Activated CD4-positive, alpha-beta T cell treated with anti-CD3 and anti-CD28 coated beads, Interleukin-2, amount 50 U/mL, for 1 hour (primary cell): ENCODE results near the gene GCC2.
A peak's percentile ranks its signal among the peaks of the same experiment; 100 is the strongest.
"Not testable (repeated sequence)": the region's sequence is repeated elsewhere in the genome, so short reads cannot be mapped to it uniquely, and the experiment has no call there.

Source experiments
- DNase-seq: peaks from one replicate; pipeline ENCODE4 v3.0.0-alpha.2; 2020

GCC2 gene

DNA sequence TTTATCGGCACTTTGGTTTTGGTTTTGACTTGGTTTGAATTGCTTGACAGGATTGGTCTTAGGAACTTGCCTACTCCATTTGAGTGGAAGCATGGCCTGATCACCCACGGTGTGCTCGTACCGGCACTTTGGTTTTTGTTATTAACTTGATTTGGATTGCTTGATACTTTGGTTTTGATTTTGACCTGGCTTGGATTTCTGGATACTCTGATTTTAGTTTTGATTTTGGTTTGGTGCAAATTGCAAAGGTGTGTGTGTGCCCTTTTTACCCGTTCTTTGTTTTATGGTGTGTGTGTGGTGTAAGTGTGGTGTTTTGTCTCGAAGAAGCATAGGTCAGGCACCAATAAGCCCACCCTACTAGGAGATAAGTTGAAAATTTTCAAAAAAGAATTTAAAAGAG, 75.7 kb downstream of the GCC2 start:
- DNase-seq = not testable (repeated sequence)

DNA sequence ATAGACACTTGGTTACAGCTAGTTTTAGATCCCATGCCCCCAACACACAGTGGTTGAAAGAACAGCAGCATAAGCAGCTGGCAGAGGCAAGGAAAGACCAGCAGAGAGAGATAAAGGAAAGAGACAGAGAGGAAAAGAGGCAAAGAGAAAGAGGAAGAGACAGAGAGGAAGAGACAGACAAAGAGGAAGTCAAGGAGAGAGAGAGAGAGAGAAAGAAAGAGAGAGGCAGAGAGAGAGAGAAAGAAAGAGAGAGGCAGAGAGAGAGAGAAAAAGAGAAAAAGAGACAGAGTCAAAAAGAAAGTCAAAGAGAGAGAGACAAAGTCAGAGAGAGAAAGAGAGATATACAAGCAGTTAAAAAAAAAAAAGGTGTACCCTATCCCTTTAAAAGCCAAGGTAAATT, 76.3 kb downstream of the GCC2 start:
- not testable (repeated sequence) for DNase-seq

DNA sequence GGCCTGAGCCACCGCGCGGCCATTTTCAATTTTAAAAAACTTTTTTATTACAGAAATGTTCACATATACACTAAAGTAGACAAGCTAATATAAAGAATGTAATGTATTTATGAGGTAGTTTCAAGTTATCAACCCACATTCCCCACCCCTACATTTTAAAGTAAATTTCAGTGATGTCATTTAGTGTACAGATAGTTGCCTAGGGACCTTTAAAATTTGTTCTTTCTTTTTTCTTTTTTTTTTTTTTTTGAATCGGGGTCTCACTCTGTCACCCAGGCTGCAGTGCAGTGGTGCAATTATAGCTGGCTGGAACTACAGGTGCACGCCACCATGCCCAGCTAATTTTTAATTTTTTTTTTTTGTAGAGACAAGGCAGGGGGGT, 82.7 kb downstream of the GCC2 start:
- no peak for DNase-seq

DNA sequence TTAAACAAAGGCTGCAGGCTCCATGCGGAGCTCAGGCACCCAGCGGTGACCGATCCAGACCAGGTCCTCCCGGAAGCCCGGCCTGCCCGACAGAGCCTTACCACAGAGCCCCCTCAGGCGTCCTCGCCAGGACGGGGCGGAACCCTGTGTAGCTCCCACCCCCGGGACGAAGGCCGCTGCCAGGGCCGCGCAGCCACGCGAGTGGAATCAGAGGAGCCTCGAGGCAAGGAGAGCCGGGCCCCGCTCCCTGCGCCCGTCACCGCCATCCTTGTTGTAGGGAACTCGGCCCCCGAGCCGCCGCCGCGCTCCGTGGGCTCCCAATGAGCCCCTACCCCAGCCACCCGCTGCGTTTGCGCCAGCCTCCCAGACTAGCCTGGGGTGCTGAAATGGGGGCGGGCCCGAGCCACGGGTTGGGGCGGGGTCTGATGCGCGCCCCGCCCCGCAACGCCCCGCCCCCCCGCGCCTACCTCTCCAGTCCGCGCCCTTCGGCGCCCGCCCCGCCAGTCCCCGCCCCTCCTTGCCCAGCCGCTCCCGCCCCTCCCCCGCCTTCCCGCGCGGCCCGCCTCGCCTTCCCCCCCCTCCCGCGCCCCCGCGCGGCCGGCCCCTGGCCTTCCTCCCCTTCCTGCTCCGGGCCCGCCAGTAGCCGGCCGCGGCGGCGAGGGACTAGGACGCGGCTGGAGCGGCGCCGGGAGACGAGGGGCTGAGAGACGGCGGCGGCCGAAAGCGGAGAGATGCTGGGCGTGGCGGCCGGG, 85.0 kb downstream of the GCC2 start, which contains the start of gene LIMS1:
Gene LIMS1, plus strand, starts transcription at position 639 of the 752 bp plus-strand sequence. Its CDS starts 93 bp downstream, at position 732.
- peak; percentile 85 for DNase-seq

DNA sequence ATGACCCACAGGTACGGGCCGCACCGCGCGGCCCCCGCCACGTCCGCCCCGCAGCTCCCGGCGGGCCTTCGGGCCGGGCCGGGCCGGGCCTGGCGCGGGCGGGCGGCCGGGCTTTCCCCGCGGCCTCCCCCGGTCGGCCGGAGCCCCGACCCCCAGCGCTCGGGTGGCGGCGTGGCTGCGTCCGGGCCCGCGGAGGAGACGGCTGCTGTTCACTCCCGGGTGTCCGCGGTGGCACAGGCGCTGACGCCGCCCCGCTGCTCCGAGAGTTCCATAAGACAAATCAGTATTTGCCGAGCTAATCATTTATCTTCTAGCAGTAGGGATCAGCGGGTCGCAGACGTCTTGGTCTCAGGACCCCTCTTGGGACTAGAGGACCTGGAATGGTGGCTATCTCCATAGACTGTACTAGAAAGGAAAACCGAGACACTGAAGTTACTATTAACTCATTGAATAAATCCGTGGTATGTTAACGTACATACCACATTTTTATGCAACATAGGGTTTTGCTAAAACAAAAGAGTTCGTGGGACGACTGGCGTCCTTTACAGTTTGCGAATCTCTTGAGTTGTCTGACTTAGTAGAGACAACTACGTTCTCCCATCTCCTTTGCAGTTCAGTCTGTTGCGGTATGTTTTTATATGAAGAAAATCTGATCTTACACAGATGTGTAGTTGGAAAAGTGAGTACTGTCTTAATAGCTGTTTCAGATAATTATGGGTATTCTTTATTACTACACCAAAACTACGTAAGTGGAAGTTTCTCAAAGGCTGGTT, 85.8 kb downstream of the GCC2 start:
- DNase-seq = peak; percentile 32

DNA sequence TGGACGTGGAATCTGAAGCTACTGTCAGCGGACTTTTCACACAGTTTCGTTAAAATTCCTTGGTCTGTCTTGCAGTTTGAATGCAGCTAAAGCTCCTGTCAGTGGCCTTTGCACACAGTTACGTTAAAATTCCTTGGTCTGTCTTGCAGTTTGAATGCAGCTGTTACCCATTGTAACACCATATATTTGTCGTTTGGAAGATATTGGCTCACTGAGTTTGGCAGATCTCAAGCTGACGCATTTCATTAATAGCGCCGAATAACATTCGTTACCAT, 86.3 kb downstream of the GCC2 start:
- no peak for DNase-seq

DNA sequence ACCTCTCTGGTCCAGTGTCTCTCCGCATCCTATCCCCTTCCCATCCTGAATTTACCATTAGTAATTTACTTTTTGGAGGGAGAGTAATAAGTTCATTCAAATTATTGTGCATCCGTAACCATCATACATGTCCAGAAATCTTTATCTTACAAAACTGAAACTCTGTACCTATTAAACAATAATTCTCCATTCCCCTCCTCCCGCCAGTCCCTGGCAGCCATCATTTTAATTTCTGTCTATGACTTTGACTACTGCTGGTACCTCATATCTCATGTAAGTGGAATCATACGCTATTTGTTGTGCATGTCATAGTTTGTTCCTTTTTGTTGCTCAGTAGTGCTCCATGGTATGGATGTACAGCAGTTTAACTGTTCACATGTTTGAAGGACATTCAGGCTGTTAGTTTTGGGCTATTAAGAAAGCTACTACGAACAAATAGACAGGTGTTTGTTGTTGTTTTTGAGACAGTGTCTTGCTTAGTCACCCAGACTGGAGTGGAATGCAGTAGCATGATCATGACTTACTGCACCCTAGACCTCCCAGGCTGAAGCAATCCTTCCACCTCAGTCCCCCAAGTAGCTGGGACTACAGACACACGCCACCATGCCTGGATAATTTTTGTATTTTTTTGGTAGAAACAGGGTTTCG, 87.3 kb downstream of the GCC2 start:
- no peak for DNase-seq

DNA sequence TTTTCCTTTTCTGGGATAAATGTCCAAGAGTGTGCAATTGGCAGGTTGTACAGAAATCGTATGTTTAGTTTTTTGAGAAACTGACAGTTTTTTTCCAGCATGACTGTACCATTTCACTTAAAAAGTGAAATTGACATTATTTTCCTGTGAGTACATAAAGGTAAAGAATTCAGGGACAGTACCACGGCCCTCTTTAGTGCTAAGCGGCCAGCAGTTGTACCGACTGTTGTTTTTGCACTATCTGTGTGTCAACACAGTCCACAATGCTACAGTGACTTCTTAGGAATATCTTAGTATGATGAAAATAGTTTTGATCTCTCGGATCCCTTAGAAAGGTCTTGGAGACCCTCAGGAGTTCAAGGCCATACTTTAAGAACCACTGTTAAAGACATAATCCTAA, 87.9 kb downstream of the GCC2 start:
- DNase-seq = no peak

DNA sequence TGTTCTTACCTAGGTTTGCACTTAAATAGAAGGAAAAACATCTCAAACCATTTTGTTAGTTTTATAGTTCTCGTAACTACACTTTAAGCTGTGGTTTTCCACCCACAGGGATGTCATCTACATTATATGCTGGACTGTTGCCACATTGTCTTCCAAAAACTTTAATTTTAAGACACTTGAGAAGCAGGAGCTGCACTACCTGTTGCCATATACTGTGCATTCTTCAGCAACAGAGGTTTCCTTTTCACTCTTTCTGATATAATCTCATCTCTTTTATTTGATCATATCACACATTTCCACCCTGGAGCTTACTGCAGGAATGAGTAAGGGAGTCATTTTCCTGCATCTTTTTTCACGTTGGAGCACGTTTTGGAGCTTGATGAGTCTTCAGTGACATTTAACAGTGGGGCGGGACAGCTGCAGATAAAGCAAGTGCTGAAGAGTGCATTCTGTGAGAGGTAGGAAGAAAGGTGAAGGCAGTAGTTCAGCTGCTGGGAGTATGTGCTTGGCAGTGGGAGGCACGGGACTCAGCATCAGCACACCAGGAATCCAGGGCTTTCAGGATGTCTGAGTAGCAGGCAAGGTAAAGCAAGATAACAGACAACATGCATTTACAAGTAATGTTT, 89.1 kb downstream of the GCC2 start:
- DNase-seq = no peak

DNA sequence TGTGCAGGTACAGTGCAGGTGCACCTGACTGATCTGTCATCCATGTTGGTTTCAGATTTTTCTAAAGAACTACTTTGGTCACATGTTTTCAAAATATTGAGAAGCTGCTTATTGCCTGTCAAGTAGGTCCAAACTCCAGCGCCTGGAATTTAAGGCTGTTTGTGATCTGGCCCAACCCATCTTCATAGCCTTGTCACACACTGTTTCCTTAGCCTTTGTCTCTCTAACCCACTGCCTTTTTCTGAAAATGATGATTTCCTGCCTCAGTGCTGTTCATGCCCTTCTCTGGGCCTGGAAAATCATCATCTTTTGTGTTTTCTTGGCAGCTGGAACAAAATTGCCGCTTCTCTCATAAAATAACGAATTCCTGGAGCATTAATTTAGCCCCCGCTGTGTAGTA, 92.4 kb downstream of the GCC2 start:
- no peak for DNase-seq

DNA sequence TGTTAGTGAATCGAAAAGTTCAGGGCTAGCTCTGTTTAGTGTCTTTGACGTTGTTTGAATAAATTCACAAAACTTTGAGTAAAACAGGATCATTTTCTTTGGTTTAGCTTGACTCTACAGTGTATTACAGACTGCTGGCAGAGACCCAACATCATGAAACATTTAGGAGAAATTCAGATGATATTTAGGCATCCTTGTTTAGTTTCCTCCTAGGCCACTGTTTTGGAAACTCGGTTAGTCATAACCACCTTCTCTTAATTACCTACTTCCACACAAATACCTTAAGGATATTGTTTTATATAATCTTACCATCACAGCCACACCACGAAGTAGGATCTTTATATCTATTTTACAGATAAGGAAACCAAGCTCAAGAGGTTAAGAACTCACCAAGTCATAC, 93.1 kb downstream of the GCC2 start:
- no peak for DNase-seq

DNA sequence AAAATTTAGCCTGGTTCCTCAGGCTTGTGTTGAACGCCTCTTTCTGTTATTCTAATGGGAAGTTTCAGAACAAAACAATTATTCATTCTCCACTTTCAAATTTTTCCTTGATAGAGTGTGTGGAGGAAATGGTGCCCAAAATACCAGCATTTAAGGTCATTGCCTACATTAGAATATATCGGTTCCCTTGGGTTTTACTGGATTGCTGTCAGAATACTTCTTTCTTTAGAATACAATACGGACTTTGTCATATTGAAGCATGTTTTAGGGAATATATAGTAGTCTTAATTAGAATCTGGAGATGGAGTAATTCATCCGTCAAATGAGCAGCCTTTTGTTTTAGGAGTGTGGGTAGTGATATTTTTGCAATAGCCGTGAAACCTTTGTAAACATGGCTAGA, 98.6 kb downstream of the GCC2 start:
- DNase-seq = no peak

DNA sequence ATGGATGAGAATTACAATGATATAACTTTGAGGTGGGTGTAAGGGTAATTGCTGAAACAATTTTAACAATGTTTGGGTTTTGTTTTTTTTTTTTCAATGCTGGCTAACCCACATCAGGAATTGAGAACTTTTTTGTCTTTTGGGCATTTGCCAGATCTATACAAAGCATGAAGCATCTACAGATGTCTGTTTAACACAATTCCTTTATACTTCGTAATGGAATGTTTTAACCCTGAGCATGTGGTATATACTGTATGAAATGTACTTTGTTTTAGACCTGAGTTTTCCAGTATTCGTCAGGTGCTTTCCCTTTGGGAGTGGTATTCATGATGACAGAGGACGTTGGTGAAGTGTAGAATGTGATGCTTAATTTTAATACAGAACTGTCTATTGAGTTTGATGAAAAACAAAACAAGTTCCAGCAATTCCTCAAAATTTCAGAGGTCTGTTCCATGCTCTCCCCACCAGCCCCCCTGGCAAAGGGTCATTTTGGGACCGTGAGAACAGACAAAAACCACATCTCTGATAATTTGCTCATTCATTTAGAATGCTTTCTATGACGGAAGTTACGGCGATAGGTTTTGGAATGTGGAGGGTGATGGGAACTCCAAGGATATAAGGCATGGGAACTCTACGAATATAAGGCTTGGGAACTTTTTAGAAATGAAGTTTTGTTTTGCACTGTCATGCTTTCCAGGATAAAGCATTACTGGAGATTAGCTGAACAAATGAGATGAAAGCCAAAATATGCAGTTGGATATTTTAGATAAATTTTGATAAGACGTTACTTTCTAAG, 99.4 kb downstream of the GCC2 start:
- no peak for DNase-seq

DNA sequence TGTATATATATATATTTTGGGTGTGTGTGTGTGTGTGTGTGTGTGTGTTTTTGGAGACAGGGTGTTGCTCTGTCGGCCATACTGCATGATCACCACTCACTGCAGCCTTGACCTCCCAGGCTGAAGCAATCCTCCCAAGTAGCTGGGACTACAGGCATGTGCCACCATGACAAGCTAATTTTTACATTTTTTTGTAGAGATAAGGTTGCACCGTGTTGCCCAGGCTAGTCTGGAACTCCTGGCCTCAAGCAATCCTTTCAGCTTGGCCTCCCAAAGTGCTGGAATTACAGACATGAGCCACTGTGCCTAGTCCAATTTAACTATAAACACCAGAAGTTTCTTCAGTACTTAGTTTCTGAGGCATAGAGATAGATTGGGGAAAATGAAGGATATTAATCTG, 103.6 kb downstream of the GCC2 start:
- no peak for DNase-seq

DNA sequence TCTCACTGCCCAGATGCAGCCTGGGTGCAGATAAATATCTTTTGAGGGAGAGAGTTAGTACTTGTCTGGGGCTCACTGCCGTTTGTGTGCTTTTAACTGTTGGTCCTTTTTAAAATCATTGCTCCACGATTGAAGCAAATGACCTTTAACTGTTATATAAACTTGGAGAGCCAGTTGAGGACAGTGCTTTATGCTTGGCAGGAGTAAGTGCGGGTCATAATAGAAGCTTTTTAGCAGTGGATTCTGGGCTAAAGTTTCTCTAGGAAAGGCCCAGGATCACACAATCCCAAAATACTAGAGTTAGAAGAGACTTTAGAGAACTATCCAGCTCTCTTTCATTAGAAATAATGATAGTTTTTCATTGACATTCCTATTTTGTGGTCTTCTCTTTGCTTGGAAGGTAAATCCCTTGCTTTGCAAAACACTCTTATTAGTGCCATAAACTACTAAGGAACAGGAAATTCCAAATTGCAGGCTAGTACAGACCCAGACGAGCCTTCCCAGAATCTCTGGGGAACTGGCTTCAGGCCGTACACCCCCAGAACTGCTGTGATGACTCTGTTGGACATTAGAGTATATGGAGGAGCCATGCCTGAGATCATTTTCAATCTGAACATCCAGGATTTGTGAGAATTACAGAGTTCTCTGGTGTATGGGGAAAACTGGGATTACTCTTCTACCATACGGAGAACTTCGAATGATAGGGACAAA, 104.4 kb downstream of the GCC2 start:
- DNase-seq = no peak

DNA sequence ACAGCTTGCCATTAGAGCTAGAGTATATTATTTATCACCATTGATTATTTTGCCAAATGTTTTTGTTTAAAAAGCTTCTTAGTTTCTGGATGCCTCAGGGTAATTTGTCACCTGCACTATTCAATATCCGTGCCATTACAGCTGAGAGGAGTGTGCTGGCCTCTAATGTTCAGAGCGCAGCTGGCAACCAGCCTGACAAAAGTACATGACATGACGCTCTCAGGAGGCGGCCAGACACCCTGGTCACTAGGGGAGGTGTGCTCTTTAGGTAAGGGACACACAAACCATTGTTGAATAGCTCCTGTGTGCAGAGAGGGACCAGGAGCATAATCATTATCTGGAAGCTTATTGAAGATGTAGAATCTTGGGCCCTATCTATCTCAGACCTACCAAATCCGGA, 105.5 kb downstream of the GCC2 start:
- no peak for DNase-seq

DNA sequence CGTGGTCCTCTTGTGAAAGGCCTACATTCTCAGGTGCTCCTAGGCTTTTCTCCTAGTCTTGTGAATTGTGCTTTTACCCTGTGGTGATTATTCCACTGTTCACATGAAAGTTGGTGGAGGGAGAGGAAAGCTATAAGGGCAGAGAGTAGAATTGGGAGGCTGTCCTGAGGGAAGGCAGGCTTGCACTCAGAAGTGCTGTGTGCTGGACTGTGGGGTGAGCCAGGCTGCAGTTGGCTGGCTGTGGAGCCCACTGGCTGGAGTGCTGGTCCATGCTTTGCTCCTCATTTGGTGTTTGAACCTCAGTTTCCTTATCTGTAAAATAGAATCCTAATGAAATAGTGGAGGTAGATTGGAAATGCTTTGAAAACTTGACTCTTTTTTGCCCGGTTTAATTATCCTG, 106.6 kb downstream of the GCC2 start:
- no peak for DNase-seq

DNA sequence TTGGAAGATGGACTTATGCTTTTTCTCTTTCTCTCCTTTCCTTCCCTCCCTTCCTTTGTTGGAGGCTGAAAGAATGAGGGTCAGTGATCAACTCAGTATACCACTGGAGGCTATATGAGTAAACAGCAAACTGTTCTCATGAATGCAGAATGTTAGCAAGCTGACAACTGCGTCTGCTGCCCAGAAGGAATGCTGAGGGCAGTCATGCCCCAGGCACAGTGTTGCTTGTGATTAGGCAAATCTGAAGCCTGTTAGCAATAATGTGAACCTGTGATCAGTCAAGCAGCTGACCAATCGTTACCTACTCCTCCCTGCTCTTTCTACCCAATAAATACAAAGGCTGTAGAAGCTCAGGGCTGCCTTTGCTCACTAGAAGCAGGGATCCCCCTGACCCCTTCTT, 107.6 kb downstream of the GCC2 start:
- not testable (repeated sequence) for DNase-seq
